Measurements from ENCODE around the gene SLC66A1. TPM values are rescaled to one million over a fixed set of nuclear protein-coding genes. Genes with fewer than 3 reads are reported as not detected.

Gene SLC66A1
- total RNA-seq, 1 experiment from 2014 or later, result 14.1 TPM

DNA sequence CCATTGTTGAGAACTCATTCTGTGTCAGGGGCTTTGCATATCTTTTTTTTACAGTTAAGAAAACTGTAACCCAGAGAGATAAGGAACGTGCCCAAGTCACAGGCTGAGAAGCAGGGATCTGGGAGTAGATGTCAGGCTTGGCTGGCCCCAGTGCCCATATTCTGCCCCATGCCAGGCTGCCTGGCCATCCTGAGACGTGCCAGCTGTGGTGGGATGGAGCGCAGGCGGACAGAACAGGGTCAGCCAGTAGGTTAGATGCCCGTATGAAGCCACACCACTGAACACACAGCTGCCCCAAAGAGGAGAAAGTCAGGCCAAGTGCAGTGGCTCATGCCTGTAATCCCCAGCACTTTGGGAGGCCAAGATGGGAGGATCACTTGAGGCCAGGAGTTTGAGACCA lies 55.9 kb downstream of the SLC66A1 start:
- POLR2A ChIA-PET, result no interaction called here
- no peak for ATAC-seq
- no peaks in the 10 kb centered on the region for H3K27me3 Mint-ChIP-seq (ENCODE audit: low read depth)
- TF ChIP-seq, protein P1, sequence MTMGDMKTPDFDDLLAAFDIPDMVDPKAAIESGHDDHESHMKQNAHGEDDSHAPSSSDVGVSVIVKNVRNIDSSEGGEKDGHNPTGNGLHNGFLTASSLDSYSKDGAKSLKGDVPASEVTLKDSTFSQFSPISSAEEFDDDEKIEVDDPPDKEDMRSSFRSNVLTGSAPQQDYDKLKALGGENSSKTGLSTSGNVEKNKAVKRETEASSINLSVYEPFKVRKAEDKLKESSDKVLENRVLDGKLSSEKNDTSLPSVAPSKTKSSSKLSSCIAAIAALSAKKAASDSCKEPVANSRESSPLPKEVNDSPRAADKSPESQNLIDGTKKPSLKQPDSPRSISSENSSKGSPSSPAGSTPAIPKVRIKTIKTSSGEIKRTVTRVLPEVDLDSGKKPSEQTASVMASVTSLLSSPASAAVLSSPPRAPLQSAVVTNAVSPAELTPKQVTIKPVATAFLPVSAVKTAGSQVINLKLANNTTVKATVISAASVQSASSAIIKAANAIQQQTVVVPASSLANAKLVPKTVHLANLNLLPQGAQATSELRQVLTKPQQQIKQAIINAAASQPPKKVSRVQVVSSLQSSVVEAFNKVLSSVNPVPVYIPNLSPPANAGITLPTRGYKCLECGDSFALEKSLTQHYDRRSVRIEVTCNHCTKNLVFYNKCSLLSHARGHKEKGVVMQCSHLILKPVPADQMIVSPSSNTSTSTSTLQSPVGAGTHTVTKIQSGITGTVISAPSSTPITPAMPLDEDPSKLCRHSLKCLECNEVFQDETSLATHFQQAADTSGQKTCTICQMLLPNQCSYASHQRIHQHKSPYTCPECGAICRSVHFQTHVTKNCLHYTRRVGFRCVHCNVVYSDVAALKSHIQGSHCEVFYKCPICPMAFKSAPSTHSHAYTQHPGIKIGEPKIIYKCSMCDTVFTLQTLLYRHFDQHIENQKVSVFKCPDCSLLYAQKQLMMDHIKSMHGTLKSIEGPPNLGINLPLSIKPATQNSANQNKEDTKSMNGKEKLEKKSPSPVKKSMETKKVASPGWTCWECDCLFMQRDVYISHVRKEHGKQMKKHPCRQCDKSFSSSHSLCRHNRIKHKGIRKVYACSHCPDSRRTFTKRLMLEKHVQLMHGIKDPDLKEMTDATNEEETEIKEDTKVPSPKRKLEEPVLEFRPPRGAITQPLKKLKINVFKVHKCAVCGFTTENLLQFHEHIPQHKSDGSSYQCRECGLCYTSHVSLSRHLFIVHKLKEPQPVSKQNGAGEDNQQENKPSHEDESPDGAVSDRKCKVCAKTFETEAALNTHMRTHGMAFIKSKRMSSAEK (CRISPR knock-in tag; IDR thresholded peaks at IDR 0.05; ENCODE audit: borderline replicate concordance), result no peak
- TF ChIP-seq NFATC4 (CRISPR knock-in tag; IDR thresholded peaks at IDR 0.05) (no peak), IRF2 (CRISPR knock-in tag; IDR thresholded peaks at IDR 0.05; ENCODE audit: borderline replicate concordance, low read depth) (no peak), ZNF138 (CRISPR knock-in tag; conservative IDR thresholded peaks at IDR 0.05) (no peak), RELA (CRISPR knock-in tag; IDR thresholded peaks at IDR 0.05; ENCODE audit: borderline replicate concordance) (no peak), ZNF121 (CRISPR knock-in tag; IDR thresholded peaks at IDR 0.05) (no peak), HMGA2 (CRISPR knock-in tag; IDR thresholded peaks at IDR 0.05) (no peak), ZNF416 (CRISPR knock-in tag; IDR thresholded peaks at IDR 0.05) (no peak), CBFB (CRISPR knock-in tag; IDR thresholded peaks at IDR 0.05; ENCODE audit: low read depth) (no peak)
- TF ChIP-seq, protein P2, sequence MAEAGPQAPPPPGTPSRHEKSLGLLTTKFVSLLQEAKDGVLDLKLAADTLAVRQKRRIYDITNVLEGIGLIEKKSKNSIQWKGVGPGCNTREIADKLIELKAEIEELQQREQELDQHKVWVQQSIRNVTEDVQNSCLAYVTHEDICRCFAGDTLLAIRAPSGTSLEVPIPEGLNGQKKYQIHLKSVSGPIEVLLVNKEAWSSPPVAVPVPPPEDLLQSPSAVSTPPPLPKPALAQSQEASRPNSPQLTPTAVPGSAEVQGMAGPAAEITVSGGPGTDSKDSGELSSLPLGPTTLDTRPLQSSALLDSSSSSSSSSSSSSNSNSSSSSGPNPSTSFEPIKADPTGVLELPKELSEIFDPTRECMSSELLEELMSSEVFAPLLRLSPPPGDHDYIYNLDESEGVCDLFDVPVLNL (CRISPR knock-in tag; IDR thresholded peaks at IDR 0.05; ENCODE audit: borderline replicate concordance, low read depth), result no peak
- TF ChIP-seq, protein P3, sequence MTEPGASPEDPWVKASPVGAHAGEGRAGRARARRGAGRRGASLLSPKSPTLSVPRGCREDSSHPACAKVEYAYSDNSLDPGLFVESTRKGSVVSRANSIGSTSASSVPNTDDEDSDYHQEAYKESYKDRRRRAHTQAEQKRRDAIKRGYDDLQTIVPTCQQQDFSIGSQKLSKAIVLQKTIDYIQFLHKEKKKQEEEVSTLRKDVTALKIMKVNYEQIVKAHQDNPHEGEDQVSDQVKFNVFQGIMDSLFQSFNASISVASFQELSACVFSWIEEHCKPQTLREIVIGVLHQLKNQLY (CRISPR knock-in tag; IDR thresholded peaks at IDR 0.05), result no peak
- TF ChIP-seq, protein P4, sequence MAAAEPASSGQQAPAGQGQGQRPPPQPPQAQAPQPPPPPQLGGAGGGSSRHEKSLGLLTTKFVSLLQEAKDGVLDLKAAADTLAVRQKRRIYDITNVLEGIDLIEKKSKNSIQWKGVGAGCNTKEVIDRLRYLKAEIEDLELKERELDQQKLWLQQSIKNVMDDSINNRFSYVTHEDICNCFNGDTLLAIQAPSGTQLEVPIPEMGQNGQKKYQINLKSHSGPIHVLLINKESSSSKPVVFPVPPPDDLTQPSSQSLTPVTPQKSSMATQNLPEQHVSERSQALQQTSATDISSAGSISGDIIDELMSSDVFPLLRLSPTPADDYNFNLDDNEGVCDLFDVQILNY (CRISPR knock-in tag; IDR thresholded peaks at IDR 0.05), result no peak
- TF ChIP-seq, protein P5, sequence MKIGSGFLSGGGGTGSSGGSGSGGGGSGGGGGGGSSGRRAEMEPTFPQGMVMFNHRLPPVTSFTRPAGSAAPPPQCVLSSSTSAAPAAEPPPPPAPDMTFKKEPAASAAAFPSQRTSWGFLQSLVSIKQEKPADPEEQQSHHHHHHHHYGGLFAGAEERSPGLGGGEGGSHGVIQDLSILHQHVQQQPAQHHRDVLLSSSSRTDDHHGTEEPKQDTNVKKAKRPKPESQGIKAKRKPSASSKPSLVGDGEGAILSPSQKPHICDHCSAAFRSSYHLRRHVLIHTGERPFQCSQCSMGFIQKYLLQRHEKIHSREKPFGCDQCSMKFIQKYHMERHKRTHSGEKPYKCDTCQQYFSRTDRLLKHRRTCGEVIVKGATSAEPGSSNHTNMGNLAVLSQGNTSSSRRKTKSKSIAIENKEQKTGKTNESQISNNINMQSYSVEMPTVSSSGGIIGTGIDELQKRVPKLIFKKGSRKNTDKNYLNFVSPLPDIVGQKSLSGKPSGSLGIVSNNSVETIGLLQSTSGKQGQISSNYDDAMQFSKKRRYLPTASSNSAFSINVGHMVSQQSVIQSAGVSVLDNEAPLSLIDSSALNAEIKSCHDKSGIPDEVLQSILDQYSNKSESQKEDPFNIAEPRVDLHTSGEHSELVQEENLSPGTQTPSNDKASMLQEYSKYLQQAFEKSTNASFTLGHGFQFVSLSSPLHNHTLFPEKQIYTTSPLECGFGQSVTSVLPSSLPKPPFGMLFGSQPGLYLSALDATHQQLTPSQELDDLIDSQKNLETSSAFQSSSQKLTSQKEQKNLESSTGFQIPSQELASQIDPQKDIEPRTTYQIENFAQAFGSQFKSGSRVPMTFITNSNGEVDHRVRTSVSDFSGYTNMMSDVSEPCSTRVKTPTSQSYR (CRISPR knock-in tag; IDR thresholded peaks at IDR 0.05), result no peak
- TF ChIP-seq, protein P6, sequence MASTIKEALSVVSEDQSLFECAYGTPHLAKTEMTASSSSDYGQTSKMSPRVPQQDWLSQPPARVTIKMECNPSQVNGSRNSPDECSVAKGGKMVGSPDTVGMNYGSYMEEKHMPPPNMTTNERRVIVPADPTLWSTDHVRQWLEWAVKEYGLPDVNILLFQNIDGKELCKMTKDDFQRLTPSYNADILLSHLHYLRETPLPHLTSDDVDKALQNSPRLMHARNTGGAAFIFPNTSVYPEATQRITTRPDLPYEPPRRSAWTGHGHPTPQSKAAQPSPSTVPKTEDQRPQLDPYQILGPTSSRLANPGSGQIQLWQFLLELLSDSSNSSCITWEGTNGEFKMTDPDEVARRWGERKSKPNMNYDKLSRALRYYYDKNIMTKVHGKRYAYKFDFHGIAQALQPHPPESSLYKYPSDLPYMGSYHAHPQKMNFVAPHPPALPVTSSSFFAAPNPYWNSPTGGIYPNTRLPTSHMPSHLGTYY (CRISPR knock-in tag; IDR thresholded peaks at IDR 0.05), result no peak
- H3K4me1 Mint-ChIP-seq, result no peaks in the 10 kb centered on the region
- no peaks in the 10 kb centered on the region for H3K9me3 Mint-ChIP-seq
- H3K36me3 Mint-ChIP-seq, result no peaks in the 10 kb centered on the region; the same call in 1 of the 2 replicates
- no peak for DNase-seq (ENCODE audit: low spot score)
- no peak overlapping the region for H3K27ac Mint-ChIP-seq
- CTCF ChIA-PET, result interaction anchor here (1.2 kb wide), 1 partner anchor 23 kb away, joined by 4 read pairs; no protein-coding TSS in a partner anchor
- H3K4me3 Mint-ChIP-seq, result no peak overlapping the region

Measured in WTC11 (cell line).